Upper lobe of left lung (tissue), 4 donors: ENCODE measurements around the gene BLOC1S5.

Source experiments
- CTCF ChIP-seq, 6 experiments: fragments of 450-650 bp in 4 of 6; fragments of 200-600 bp in 2 of 6; sonication (generic) in 2 of 6; IDR thresholded peaks; one replicate each; pipeline ENCODE4 v1.5.1; 2016 to 2019; ENCODE audit warnings: antibody characterized with exemption in 6 of 6
- POLR2A ChIP-seq, 4 donors: fragments of 450-650 bp; IDR thresholded peaks; one replicate each; pipeline ENCODE4 v1.5.1; 2016 to 2017; ENCODE audit warnings: antibody characterized with exemption in 4 of 4, mild to moderate bottlenecking in 2 of 4

GRCh38 chr6:8075704-8076103, 11.5 kb upstream of the BLOC1S5 start:
- TF ChIP-seq CTCF (IDR thresholded peaks at IDR 0.05), result no peak
- no peak for TF ChIP-seq POLR2A (IDR thresholded peaks at IDR 0.05)
